Muscle layer of duodenum (tissue), 2 donors: ENCODE data around the gene FNDC11.
"Not testable (repeated sequence)": the region's sequence is repeated elsewhere in the genome, so short reads cannot be mapped to it uniquely, and the experiment has no call there.

Experiments used
- H3K27ac ChIP-seq: one replicate; pipeline ENCODE4 v1.7.0; 2013; ENCODE audit warnings: mild to moderate bottlenecking, low read length
- H3K27me3 ChIP-seq: one replicate; pipeline ENCODE4 v1.7.0; 2013; ENCODE audit warnings: low read depth, mild to moderate bottlenecking, control low read depth, low read length
- H3K36me3 ChIP-seq, 2 donors: one replicate each; pipeline ENCODE4 v1.7.0; 2013; ENCODE audit warnings: low read length in 2 of 2, control low read depth in 1 of 2, mild to moderate bottlenecking in 1 of 2; ENCODE audit not compliant: insufficient read depth in 2 of 2, control insufficient read depth in 1 of 2
- H3K4me1 ChIP-seq, 2 donors: one replicate each; pipeline ENCODE4 v1.7.0; 2013; ENCODE audit warnings: low read length in 2 of 2, mild to moderate bottlenecking in 2 of 2, control low read depth in 1 of 2, moderate library complexity in 1 of 2; ENCODE audit not compliant: insufficient read depth in 2 of 2, control insufficient read depth in 1 of 2
- H3K4me3 ChIP-seq, 2 donors: one replicate each; pipeline ENCODE4 v1.7.0; 2013; ENCODE audit warnings: low read length in 2 of 2, low read depth in 1 of 2, mild to moderate bottlenecking in 1 of 2
- H3K9me3 ChIP-seq, 2 donors: one replicate each; pipeline ENCODE4 v1.7.0; 2013; ENCODE audit warnings: low read length in 2 of 2, control low read depth in 1 of 2, mild to moderate bottlenecking in 1 of 2; ENCODE audit not compliant: control insufficient read depth in 1 of 2
- donor health status: healthy.

Gene FNDC11

DNA sequence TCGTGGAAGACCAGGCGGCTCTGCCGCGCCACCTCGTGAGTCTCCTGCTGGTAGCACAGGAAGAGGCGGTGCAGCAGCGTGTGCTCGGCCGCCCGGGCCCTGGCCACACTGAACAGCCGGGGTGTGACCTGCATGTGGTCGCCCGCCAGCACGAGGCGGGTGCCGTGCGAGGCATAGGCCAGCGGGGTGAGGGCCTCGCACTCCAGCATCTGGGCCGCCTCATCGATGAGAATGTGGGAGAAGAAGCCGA is 13.1 kb downstream of the FNDC11 start:
- H3K4me1 ChIP-seq: no peaks in the 10 kb centered on the region
- peaks cover 0 to 49% of the 10 kb centered on the region in 2 donors for H3K36me3 ChIP-seq
- H3K27me3 ChIP-seq: no peaks in the 10 kb centered on the region
- H3K9me3 ChIP-seq: no peaks in the 10 kb centered on the region
- no peak overlapping the region for H3K27ac ChIP-seq
- H3K4me3 ChIP-seq: no peak overlapping the region

GRCh38 chr20:63567386-63568169 is 13.6 kb downstream of the FNDC11 start:
- H3K36me3 ChIP-seq: peaks cover 0 to 49% of the 10 kb centered on the region in 2 donors
- no peak overlapping the region for H3K4me3 ChIP-seq
- H3K9me3 ChIP-seq: no peaks in the 10 kb centered on the region
- H3K4me1 ChIP-seq: peaks cover 0 to 4% of the 10 kb centered on the region in 2 donors
- H3K27me3 ChIP-seq: no peaks in the 10 kb centered on the region
- no peak overlapping the region for H3K27ac ChIP-seq

DNA sequence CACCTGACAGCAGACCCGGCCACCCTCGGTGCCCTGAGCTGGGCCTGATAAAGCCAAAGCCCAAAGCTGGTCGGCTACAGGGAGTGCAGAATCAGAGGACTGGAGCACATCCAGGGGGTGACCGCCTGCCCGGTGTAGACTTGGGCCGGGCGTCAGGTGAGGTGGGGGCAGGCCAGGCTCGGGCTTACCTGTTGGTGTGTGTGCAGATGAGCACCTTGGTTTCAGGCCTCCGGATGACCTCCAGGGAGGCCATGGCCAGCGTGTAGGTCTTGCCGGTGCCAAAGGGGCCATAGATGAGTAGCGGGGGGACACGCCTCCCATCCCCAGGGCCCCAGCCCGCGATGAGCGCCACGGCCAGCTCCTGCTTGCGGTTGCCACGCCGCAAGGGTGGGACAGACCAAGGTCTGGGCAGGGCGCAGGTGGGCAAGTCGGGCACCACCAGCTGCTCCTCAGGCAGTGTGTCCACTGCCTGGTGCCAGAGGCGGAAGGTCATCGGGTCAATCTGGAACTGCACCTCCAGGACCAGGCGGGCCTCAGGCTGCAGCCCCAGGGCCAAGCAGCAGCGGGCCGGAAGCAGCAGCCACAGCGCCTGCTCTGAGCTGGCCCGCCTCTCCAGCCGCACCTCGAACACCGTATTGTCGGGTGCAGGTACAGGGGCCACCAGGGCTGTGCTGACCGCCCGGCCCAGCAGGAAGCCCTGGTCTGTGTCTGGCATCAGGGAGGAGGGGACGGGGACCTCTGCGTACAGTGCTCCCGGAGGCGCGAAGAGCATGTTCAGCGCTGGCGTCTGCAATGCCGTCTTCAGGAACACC is 14.4 kb downstream of the FNDC11 start:
- peaks cover 0 to 5% of the 10 kb centered on the region in 2 donors for H3K4me1 ChIP-seq
- no peaks in the 10 kb centered on the region for H3K9me3 ChIP-seq
- H3K27me3 ChIP-seq: no peaks in the 10 kb centered on the region
- H3K36me3 ChIP-seq: peaks cover 0 to 41% of the 10 kb centered on the region in 2 donors
- no peak overlapping the region for H3K27ac ChIP-seq
- no peak overlapping the region for H3K4me3 ChIP-seq

DNA sequence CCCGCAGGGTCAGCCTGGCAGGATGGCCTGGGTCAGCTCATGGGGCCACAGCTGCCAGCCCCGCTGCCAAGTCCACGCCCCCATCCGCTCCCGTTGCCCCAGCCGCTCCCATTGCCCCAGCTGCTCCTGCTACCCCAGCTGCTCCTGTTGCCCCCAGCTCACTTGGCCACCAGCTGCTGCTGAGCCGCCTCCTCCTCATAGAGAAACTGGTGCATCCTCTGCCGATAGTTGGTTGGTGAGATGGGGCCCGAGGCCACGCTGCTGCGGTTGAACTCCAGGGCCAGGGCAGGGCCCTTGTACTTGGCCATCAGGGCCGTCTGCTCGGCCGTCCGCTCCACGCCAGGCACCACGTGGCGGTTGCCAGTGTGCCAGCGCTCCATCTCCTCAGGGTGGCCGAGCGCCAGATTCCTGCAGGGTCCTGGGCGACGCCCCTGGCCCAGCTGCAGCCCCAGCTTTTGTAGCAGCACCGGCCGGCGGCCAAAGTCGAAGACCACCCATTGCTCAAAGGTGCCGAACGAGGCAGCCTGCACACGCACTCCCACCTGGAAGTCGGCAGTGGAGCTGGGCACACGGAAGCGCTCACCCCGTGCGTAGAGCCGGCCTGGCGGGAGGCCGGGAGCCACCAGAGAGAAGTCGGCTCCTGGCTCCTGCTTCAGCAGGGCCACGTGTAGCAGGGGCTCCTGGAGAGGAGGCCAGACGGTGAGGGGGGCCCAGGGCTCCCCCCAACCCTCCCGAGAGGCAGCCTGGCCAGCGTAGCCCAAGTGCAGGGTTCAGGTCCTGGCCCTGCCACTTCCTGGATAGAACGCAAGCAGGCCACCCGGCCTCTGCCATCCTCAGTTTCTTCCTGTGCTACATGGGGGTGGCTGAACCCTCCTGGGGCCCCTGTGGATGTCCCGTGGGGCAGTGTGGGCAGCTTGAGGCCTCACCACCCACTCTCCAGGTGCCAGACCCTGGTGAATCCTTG is 15.3 kb downstream of the FNDC11 start:
- Histone ChIP-seq H3K9me3 (no peaks in the 10 kb centered on the region), H3K27ac (no peak overlapping the region), H3K27me3 (no peaks in the 10 kb centered on the region), H3K4me3 (no peak overlapping the region), H3K4me1 (peaks cover 0 to 5% of the 10 kb centered on the region in 2 donors), H3K36me3 (peaks cover 0 to 32% of the 10 kb centered on the region in 2 donors)

- Histone ChIP-seq H3K9me3 (no peaks in the 10 kb centered on the region), H3K27ac (no peak overlapping the region), H3K36me3 (peaks cover 0 to 20% of the 10 kb centered on the region in 2 donors), H3K4me3 (no peak overlapping the region), H3K4me1 (peaks cover 0 to 13% of the 10 kb centered on the region in 2 donors), H3K27me3 (no peaks in the 10 kb centered on the region)
Measured at GRCh38 chr20:63570281-63571086, 16.5 kb downstream of the FNDC11 start.

GRCh38 chr20:63571087-63571478 is 17.1 kb downstream of the FNDC11 start:
- peaks cover 0 to 14% of the 10 kb centered on the region in 2 donors for H3K36me3 ChIP-seq
- H3K4me3 ChIP-seq, H3K27me3 ChIP-seq, H3K9me3 ChIP-seq, H3K27ac ChIP-seq: not testable (repeated sequence)
- peaks cover 0 to 13% of the 10 kb centered on the region in 2 donors for H3K4me1 ChIP-seq

DNA sequence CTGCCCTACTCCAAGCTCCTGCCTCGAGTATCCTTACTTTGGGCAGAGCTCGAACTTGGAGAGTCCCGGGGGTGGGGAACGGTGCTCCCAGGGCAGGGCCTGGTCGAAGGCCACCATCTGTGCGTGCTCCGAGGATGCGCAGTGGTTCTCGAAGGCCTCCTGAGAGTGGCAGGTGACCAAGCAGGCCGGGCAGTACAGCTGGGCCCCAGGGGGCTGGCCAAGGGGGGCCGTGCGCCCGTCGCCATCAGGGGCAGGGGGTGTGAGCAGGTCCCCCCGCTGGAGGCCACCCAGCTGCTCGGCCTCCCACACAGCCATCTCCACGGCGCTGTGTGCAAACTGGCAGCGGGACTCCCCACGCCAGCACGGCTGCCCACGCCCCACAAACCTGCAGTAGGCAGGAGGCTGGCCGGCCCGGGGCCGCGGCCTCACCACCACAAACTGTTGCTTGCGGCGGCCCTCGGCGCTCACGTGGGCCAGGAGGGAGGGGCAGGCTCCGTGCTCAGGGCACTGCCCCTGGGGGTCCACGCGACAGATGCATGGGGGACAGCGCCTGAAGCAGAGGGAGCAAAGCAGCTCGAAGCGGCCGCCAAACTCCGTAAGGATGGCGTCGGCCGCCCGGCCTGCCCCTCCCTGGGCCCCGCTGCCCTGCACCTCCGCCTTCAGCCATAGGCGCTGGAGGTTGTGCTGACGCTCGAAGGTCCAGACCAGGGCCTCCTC is 18.3 kb downstream of the FNDC11 start:
- no peak overlapping the region for H3K27ac ChIP-seq
- H3K36me3 ChIP-seq: peaks cover 0 to 7% of the 10 kb centered on the region in 2 donors
- H3K27me3 ChIP-seq: peaks cover 3% of the 10 kb centered on the region
- H3K9me3 ChIP-seq: no peaks in the 10 kb centered on the region
- no peak overlapping the region for H3K4me3 ChIP-seq
- H3K4me1 ChIP-seq: peaks cover 0 to 13% of the 10 kb centered on the region in 2 donors

GRCh38 chr20:63572788-63573646 is 19.1 kb downstream of the FNDC11 start:
- peaks cover 3% of the 10 kb centered on the region for H3K27me3 ChIP-seq
- H3K36me3 ChIP-seq: peaks cover 0 to 7% of the 10 kb centered on the region in 2 donors
- H3K4me1 ChIP-seq: peaks cover 0 to 13% of the 10 kb centered on the region in 2 donors
- H3K9me3 ChIP-seq: no peaks in the 10 kb centered on the region
- peak overlapping the region; percentile 31 for H3K27ac ChIP-seq
- H3K4me3 ChIP-seq: peak overlapping the region; percentile 71 to 79

DNA sequence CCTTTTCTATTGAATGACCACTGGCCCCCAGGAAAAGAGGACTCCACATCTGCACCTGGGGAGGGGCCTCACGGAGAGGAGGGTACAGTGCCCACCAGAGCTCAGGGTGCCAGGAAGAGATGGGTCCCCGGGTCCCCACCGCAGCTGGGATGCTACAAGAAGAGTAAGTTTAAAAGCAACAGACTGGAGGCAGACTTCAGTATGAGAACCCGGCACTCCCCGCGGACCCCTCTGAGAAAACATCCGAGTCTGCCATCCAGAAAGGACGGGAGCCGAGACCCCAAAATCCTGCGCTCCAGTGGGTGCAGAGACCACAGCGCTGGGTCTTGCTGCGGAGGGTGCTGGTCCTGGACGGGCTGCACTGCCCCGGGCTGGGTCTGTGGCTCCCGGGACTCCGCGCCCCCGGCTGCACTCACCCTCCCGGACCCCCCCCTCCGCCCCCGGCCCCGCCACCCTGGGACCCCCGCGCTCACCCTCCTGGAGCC is 19.7 kb downstream of the FNDC11 start:
- no peaks in the 10 kb centered on the region for H3K9me3 ChIP-seq
- H3K4me1 ChIP-seq: peaks cover 0 to 13% of the 10 kb centered on the region in 2 donors
- peak overlapping the region; percentile 71 to 79 for H3K4me3 ChIP-seq
- H3K36me3 ChIP-seq: peaks cover 0 to 7% of the 10 kb centered on the region in 2 donors
- peaks cover 3% of the 10 kb centered on the region for H3K27me3 ChIP-seq
- H3K27ac ChIP-seq: peak overlapping the region; percentile 31
